Measurements from ENCODE around the gene TSPO2. TPM values are rescaled to one million over a fixed set of nuclear protein-coding genes. Genes with fewer than 3 reads are reported as not detected.

Gene TSPO2
- total and polyA plus RNA-seq, 2 of the 8 experiments (the other 6 are each of a cell fraction or from before 2014, with no cell fraction given) = not detected

- no peak for TF ChIP-seq CHD7 (IDR thresholded peaks at IDR 0.05; ENCODE audit: insufficient replicate concordance, low read length)
Observed at GRCh38 chr6:41054511-41054910, 12.2 kb downstream of the TSPO2 start (continued).

Data from H1 (cell line).